ENCODE results near the gene MLF1. TPM values are rescaled to one million over a fixed set of nuclear protein-coding genes. Genes with fewer than 3 reads are reported as not detected.

The MLF1 gene
- polyA plus RNA-seq, 3 donors, result 47.9 to 63.7 (median 53.5) TPM

DNA sequence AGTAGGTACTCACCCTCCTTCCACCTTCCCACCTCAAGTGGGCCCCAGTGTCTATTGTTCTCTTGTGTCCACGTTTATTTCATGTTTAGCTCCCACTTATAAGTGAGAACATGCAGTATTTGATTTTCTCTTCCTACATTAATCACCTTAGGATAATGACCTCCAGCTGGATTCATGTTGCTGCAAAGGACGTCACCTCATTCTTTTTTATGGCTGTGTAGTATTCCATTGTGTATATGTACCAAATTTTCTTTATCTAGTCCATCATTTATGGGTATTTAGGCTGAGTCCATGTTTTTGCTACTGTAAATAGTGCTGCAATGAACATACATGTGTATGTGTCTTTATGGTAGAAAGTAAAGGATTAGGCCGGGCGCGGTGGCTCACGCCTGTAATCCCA, 5.9 kb upstream of the MLF1 start:
- no peak for DNase-seq

DNA sequence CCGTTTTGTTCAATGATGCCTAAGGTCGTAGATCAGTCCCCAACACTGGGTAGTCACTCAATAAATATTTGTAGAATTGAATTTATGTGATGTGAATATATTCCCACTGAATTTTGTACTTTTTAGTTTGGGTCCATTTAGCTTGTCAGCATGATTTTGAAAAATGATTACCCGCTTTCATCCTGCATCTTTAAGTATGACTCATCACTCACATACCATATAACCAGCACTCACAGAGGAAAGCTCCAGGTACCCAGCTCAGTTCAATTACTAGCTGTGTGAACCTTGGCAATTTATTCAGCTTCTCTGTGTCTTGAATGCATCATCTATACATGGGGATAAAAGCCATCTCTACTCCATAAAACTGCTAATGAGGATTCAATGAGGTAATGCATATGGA, 2.2 kb upstream of the MLF1 start:
- no peak for DNase-seq

GRCh38 chr3:158569794-158570193, 1.2 kb upstream of the MLF1 start:
- no peak for DNase-seq

DNA sequence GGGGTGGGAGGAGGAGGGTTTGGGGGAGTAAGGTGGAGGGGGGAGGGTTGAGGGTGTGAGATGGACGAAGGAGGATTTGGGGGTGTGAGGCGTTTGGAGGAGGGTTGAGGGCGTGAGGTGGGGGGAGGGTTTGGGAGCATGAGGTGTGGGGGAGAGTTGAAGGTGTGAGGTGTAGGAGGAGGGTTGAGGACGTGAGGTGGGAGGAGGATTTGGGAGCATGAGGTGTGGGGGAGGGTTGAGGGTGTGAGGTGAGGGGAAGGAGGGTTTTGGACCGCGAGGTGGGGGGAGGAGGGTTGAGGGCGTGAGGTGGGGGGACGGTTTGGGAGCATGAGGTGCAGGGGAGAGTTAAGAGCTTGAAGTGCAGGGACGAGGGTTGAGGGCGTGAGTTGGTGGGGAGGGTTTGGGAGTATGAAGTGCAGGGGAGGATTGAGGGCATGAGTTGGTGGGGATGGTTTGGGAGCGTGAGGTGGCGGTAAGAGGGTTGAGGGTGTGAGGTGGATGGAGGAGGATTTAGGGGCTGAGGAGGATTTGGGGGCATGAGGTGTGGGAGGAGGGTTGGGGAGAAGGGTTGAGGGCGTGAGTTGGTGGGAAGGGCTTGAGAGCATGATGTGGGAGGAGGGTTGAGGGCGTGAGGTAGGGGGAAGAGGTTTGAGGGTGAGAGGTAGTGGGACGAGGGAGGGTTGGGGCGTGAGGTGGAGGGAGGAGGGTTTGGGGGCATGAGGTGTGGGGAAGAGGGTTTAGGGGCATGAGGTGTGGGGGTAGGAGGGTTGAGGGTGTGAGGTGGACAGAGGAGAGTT, 1.2 kb downstream of the MLF1 start:
- DNase-seq, result no peak

GRCh38 chr3:158572766-158573060, 1.7 kb downstream of the MLF1 start:
- DNase-seq, result no peak

DNA sequence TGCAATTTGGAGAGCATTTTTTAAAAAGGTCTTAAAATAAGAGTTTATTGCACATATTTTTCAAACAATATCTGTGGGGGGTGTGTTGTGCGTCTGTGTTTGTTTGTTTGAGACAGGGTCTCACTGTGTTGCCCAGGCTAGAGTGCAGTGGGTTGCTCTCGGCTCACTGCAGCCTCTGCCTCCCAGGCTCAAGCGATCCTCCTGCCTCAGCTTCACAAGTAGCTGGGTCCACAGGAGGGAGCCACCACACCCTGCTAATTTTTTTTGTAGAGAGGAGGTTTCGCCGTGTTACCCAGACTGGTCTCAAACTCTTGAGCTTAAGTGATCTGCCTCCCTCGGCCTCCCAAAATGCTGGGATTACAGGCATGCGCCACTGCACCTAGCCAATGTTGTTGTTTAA, 2.7 kb downstream of the MLF1 start:
- no peak for DNase-seq

GRCh38 chr3:158574646-158575045, 3.7 kb downstream of the MLF1 start:
- no peak for DNase-seq

- no peak for DNase-seq
These were observed 19.2 kb downstream of the MLF1 start for GRCh38 chr3:158590223-158590622.

- no peak for DNase-seq
These were observed 29.8 kb downstream of the MLF1 start for GRCh38 chr3:158600787-158601186.

DNA sequence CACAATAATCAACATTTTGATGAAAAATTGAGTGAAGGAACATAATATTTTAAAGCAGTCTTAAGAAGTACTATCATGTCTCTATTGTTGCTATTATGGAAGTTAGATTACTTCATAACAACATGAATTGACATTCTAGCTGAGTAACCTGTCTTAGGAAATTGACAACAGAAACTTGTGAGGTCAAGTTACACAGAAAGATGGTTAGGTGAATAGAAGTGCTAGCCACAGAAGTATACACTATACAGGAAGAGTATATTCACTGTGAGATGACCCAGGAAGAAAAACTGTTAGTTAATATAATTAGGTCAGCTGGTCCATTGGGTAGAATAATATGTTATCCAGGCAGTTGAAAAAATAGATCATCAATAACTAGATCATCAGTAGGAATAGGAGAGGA, 31.2 kb downstream of the MLF1 start:
- no peak for DNase-seq

DNA sequence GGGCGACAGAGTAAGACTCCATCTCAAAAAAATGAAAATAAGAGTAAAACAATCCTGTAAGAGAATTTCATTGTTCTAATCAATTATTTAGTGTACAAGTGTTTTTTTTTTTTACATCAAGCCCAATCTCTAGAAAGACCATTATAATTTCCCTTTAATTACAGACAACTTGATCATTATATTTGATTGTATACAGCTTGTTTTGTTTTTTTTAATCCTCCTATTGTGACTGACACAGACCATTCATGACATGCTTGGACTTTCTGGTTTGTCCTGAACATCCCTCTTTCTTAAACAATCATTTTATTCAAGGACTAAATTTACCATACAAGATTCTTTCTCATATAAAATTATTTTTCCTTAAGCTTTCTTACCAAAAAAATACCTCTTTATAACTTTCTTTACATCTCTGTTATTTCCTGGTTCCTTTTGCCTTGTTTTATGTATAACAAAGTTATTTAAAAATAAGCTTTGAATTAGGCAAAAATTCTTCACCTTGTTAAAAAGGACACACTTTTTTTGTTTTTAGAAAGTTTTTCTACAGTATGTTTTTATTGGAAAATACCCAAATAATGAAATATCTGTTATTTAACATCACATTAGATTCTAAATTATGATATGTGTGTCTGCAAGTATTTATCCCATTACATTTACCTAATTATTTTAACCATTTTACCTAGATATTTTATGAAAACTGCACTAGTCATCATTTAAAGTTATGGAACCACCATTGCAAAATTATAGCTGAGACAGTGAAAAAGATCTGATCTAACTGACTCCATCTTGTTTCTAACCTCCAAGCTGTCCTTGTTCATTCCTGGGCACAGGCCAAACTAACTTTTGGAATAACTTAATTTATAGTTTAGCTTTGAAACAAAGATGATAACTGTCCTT, 47.2 kb downstream of the MLF1 start:
- DNase-seq, result no peak

GRCh38 chr3:158625881-158626280, 54.9 kb downstream of the MLF1 start:
- DNase-seq, result no peak

- DNase-seq, result no peak
These were observed 61.0 kb downstream of the MLF1 start for GRCh38 chr3:158631981-158632380.

DNA sequence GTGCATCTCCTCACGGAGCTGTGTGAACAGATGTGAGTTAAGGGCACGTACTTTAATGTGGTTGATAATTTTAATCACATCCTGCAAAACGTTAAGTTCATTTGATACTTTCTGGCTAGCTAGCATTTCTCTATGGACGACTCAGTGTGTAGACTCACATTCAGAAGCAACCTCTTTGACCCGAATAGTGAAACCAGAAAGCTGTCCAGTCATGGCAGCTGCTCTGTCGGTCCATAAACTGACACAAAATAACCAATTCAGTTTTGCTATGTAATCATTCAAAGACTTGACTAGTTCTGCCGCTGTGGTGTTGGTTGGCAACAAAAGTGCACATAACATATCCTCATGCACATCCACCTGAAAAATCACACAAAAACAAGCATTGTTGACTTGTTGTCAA, 69.7 kb downstream of the MLF1 start:
- DNase-seq, result no peak

GRCh38 chr3:158642005-158642404, 71.0 kb downstream of the MLF1 start:
- DNase-seq, result no peak

DNA sequence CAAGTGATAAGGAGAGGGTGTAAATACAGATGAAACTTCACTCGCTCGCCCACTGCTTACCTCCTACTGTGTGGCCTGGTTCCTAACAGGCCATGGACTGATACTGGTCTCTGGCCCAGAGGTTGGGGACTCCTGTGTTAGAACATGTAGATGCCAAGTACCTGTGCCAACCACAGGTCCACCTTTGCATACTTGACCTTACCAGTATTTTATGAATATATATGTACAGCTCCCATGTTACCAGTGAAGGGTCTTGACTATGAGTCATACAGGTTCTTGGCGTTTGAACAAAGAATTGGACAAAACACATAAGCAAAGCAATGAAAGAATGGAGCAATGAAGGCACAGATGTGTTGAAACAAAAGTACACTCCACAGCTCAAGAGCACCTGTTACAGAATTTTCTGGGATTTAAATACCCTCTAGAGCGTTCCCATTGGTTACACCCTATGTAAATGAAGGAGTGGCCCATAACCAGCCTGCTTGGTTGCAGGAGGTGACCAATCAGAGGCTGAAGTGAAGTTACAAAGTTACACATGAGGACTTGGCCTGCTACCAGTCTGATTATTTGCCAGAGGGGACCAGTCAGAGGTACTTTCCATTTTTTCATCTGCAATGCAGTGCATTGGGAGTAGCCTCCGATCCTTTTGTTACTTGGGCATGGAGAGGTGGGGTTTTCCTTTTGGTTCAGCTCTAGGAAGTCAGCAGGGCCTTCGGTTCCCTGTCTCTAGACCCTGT, 71.6 kb downstream of the MLF1 start:
- DNase-seq, result no peak

- DNase-seq, result peak; percentile 96
These were observed 73.4 kb downstream of the MLF1 start, which contains the start of gene GFM1 for GRCh38 chr3:158644345-158644908. Gene GFM1, plus strand, starts transcription at chr3:158644527. Its CDS starts 108 bp downstream, at chr3:158644635.

GRCh38 chr3:158649791-158650190, 78.8 kb downstream of the MLF1 start:
- no peak for DNase-seq

DNA sequence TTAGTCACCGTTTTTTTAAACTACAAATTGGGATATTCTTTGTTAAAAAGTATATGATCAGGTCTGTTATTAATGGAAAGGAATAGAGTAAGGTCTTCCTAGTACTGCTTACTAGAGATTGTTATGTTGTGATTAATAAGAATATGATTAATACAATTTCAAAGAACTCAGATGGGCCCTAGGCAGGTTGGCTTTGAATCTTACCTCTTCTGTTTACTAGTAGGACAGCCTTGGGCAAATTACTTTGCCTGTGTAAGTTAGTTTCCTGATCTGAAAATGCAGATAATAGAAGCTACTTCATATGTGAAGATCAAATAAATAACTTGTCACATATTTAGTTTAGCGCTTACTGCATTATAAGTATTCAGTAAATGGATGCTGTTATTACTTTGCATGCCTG, 80.2 kb downstream of the MLF1 start:
- DNase-seq, result no peak

- no peak for DNase-seq
These were observed 81.5 kb downstream of the MLF1 start for GRCh38 chr3:158652463-158652862.

All from renal pelvis (tissue), 4 donors.